Activated T-cell treated with anti-CD3 and anti-CD28 coated beads for 24 hours (primary cell): ENCODE data around the gene SHLD2.
"Not testable (repeated sequence)": the region's sequence is repeated elsewhere in the genome, so short reads cannot be mapped to it uniquely, and the experiment has no call there.

Experiments used
- DNase-seq: peaks from one replicate; pipeline ENCODE4 v3.0.0-alpha.2; 2020; ENCODE audit warnings: low read depth

The SHLD2 gene

DNA sequence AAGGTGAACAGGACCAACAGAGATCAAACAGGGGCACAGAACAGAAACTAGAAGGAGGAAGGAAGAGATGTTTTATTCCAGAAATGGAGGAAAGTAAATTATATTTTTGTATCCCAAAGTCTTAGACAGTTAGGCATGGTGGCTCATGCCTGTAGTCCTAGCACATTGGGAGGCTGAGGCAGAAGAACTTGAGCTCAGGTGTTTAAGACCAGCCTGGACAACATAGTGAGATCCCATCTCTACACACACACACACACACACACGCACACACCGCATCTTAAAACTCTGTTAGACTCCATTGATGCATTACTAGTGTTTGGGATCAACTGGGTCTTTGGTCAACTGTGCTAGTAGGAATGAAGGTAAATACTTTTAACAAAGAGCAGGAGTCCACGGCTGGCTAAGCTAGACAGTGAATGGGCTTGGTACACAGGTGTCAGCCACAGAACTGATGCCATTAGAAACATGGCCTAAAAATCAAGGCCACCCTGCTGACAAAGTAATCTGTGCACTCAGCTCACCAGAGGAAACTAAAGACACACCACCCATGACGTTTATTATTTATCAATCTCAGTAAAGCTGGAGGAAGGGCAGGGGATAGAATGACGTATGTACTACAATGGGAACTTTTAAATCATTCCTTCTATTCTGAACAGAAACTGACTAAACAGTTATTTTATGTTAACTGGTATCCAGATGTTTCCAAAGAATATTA is 11.3 kb upstream of the SHLD2 start:
- DNase-seq: not testable (repeated sequence)

DNA sequence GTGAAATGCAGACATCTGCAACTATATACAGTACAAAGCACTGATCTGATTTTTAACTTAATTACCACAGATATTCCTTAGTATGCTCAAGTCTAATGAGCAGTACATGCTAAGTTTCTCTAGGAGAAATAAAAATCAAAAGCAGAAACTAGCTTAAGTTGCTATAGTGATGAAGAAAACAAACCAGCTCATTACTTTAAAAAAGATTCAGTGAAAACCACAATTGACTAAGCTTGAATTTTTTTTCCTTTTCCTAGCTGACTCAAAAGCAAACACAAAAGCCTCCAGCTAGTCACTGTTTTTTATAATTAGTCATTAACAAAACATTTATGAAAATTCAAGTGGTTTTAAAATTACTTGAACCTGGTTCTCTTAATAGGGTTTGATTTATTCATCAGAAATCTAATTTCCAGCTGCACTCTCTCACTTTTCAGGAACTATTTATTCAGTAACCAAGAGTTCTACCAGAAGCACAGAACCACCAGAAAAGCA is 10.7 kb upstream of the SHLD2 start:
- not testable (repeated sequence) for DNase-seq

DNA sequence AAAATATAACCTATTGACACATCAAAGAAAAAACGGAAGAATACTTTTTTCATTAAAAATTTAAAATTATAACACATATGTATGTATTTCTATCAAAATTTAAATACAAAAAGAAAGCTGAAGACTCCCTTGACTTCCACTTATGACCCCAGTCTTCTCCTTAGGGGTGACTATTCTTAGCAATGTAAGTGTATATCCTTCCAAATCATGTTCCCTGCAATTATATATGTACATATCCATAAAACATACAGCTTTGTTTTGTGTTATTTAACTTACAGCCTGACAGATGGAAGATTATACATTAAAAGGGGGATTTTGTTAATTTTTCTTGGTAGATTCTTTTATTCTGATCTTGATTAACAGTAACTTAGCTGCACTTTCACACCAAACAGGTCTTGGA is 9.5 kb upstream of the SHLD2 start:
- no peak for DNase-seq

DNA sequence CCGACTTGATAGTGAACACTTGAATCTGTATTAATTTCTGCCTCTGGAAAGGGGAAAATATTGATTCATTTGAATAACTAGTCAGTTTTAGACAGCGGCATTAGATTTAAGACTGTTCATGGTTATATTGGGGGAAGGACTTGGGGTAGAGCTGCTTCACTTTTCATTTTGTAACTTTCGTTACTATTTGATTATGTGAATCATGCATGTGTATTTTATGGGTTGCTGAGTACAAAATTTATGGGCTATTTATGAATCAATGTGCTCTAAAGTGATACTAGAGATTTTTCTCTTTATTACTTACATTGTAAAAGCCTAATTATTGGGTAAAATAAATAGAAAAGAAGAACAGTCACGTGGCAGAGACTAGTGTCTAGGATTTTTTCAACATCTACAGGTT is 5.3 kb upstream of the SHLD2 start:
- DNase-seq: no peak

DNA sequence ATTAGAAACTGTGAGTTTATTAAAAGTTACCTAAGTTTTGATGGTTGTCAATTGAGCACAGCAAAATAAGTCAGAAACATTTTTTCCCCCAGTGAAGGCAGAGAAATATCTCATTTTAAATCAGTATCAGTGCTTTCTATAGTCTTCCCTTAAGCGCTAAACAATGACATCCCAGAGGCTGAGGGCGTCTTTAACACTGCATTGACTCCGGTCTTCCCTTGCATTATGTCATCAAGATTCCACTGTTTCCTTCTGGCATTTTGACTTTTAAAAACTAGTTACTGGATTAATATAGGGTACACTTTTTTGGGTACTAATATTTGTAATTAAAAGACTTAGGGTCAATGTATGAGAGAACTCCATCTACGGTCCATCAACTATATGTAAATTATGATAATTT is 4.2 kb upstream of the SHLD2 start:
- no peak for DNase-seq

DNA sequence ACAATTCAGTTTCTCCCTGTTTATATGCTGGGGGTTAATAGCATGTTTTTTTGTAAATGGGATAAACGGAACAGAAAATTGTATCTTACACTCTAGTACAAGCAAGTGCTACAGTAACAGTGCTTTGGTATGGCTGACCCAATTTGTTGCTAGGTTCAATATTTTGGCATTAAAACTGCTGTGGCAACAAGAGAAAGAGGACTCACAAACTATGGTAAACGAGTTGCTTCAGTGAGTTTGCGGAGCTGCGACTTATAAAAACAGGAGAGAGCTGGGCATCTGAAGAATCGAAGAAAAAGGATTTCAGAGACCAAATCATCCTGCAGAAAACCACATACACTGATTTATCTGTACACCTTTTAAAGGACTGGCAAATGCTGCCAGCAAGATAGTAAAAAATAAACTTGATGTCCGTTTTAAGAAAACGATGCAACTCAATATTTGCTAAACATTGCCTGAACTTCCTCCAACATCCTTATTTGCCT is 2.6 kb upstream of the SHLD2 start:
- DNase-seq: no peak

DNA sequence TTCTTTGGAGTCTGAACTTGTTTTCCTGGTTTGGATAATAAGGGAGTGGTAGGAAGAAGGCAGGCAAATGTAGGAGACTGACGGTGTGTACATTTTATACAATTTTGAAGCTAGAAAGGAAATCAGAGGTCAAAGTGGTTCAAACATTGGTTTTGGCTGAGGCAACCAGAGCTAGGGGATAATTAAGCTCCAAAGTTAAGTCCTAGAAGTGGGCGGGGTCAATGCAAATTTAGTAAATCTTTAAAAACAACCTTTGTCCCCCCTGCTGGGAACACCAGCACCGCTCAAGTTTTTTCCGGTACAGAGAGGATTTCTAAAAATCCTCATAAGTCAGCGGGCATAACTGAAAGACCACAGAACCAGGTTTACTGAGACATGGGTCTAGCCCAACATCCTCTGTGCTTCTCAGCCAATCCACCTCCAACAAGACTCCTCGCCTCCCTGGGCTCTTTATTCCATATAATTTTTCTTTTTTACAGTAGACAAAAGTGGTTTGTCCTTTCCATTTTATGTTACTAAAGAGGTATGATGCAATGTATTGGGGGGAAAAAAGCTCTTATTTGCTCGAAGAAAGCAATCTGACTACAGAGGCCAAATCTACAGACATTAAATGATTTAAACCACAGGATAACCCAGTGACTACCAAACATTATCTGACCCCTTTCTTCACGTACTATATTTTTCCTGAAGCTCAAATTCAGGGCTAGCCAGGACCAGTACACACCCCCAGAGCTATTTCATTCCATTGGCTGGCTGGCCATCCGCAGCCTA is 2.0 kb upstream of the SHLD2 start:
- DNase-seq: no peak

DNA sequence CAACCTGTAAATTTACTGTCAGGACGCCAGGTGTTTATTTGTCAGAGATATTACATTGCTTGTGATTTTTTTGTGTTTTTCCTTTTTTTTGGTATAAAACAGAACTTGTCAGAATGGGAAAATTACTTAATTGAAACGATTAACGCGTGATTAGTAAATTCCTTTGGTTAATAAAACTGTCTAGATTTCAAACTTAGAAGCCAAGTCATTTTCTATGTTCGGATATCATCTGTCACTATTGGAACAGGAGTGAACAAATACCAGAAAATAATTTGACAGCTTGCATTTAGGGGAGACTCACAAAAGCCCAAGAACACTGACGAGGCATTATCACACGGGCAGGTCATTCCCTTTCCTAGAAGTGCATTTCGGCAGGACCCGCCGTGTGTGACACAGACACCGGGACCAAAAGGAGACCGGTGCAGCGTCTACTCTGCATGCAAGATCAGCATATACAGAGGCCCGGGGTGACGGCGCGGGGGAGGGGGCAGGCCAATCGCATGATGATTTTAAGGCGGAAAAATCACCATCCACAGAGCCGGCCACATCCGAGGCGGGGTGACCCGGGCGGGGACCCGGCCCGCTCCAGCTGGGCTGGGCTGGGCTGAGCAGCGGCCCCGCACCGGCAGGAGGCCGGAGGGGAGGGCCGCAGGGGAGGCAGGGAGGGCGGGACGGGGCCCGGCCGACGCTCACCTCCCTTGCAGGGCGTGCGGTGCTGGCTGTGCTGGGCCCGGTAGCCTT is 1.2 kb upstream of the SHLD2 start:
- DNase-seq: peak; percentile 61

DNA sequence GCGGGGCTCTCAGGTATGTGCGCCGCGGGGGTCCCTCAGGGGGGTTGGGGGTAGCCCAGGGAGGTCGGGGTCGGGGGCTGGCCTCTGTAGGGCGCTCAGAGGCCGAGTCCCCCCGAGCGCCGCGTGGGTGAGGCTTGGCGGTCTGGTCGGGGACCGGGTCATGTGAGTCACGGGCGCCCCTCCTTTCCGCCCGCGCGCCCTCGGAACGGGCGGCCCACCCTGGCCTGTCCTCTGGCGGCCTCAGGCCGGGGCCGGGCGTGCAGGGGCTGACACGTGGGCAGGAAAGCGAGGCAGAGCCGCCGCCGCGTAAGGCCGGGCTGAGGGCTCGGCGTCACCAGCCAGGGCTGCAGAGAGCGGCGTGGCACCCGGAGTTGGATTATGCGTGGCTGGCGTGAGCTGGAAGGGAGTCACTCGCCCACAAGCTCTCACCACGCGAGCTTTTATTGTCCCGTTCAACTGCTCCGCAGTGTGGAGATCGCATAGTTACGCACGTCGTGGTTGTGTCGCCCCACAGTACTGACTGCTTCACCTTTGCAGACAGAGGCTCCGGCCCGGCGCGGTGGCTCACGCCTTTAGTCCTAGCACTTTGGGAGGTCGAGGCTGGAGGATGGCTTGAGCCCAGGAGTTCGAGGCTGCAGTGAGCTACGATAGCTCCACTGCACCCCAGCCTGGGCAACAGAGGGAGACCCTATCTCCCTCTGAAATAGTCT is 385 bp downstream of the SHLD2 start:
- peak; percentile 64 for DNase-seq

DNA sequence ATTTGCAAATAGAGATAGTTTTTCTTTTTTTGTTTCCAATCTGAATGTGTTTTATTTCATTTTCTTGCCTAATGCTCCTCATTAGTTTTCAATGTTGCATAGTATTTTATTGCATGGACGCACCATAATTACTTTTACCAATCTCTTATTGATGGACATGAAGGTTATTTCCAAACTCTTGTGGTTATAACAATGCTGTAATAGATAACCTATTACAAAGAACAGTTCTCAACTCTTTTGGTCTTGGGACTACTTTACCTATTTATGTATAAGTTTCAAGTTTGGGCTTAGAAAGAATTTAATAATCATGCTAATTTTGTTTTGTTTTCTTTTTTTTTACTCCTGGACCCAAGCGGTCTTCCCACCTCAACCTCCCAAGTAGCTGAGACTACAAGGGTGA is 7.0 kb downstream of the SHLD2 start:
- DNase-seq: no peak

DNA sequence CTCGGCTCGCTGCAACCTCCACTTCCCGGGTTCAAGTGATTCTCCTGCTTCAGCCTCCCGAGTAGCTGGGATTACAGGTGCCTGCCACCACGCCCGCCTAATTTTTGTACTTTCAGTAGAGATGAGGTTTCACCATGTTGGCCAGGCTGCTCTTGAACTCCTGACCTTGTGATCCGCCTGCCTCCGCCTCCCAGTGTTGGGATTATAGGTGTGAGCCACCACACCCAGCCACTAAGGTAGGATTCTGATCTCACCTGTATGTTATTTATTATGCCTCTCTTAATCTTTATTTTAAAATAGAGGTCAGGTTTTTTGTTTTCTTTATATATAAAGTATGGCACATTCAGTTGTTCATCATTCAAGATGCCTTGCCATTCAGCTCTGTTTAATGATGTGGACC is 9.7 kb downstream of the SHLD2 start:
- DNase-seq: not testable (repeated sequence)

DNA sequence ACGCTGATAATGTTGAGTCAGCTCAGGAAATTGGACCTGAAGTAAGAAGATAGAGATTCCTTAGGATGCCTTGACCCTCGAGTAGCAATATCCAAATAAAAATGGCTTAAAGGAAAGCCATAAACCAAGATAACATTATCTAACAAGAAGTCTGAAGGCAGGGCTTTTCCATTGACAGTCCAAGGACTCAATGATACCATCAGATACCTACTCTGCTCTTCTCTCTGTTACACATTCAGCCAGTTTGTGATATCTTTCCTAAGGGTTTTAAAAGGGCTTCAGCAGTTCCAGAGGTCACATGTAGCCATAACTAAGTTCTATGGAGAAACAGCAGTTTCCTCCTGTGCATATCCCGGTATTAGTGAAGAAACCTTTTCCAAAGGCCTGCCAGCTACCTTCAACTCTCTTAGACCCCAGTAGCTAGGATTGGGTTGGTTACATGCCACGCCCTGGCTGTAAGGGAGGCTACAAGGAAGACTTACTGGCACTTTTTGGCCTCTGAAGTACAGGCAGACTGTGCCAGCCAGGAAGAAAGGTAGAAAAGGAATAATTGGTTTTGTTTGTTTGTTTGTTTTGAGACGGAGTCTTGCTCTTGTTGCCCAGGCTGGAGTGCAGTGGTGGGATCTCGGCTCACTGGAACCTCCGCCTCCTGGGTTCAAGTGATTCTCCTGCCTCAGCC is 10.6 kb downstream of the SHLD2 start:
- no peak for DNase-seq

DNA sequence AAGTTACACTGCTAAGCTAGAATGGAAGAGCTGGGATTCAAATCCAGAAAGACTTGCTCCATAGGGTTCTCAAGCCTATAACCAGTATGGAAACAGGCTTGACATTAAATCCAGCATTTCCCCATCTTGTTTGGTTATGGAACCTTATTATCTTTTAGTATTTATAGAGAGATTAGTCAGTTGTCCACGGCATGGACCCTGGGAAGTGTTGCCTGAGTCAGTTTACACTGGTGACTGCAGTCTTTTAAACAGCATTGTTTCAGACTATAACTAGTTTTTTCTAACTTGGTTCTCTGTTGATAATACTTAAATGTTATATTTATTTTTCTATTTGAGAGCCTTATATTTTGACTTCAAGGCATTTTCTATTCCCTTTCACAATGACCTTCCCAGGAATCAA is 23.1 kb downstream of the SHLD2 start:
- not testable (repeated sequence) for DNase-seq

DNA sequence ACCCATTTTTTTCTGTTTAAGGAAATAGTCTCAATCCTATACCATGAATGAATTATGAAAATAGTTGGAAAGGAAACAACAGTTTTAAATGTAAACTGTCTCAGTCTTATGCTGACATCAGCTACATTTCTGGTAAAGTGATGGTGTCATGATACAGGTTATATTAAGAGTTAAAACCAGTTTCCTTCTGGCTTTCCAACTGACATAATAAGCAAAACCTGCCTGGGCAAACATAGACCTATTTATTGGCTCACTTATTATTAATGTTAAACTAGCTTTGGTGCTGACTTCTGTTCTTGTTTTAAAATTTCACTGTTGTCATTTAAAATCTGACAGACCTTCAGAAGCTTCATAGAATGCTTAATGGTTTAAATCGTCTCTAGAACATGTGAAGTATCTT is 24.0 kb downstream of the SHLD2 start:
- DNase-seq: not testable (repeated sequence)

DNA sequence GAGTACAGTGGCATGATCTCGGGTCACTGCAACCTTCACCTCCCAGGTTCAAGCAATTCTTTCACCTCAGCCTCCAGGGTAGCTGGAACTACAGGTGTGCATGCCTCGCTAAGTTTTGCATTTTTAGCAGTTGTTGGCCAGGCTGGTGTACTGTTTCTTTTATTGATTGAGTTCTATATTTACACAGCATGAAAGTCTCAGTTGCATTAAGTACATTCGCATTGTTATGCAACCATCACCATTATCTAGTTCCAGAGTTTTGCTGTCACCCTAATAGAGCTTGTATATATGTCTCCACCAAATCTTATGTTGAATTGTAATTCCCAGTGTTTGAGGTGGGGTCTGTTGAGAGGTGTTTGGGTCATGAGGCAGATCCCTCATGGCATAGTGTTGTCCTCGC is 28.3 kb downstream of the SHLD2 start:
- DNase-seq: not testable (repeated sequence)

DNA sequence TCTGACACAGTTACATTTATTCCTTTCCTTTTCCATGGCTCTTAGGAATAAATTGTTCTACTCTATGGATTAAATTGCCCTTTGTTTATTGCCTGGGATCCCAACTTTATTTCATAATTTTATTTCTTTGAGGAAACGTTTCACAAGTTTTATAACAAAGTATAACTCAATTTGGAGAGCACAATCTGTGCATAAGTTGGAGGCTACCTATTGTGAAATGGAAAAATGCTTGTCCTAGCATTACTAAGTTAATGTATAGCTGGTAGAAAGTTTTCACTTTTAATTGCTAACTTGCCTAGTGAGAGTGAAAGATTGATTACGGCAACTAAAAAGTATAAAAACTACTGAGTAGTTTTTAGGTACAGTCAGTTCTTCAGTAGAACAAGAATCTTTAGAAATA is 32.0 kb downstream of the SHLD2 start:
- not testable (repeated sequence) for DNase-seq

DNA sequence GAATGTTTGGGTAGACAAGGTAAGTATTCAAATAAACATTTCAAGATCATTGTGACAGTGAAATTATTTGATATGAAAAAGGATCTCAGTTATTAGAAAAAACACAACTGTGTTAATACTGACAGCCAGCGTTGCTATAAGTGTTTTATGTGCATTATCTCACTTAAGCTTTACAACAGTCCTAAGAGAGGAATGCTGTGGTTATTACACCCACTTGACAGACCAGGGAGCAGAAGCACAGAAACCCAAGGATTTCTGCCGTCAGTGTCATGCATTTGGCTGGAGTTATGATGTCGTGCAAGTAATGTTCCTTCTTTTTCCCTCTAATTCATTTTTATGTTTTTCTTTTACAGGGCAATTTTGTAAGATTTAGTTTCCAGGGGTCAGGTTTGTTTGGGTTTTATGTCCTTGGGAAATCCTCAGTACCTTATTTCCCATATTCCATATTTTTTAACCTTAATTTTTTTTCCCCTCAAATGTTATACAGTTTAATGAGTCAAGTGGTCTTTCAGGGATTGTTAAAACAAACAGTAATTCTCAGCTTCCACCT is 32.7 kb downstream of the SHLD2 start:
- DNase-seq: not testable (repeated sequence)

DNA sequence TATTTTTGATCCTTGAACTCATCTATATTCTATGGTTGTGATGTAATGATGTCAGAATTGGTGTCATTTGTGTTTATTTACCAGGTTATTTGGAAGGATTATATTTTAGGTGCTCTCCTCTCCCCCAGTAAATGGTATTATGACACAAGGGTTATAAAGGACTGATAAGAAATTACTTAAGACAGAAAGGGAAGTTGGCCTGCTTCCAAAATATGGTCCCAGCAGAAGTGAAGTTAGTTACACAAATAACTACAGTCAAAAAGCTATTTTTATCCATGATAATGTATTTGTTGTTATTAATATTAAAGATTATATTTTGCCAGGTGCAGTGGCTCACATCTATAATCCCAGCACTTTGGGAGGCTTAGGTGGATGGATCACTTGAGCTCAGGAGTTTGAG is 37.2 kb downstream of the SHLD2 start:
- DNase-seq: not testable (repeated sequence)

DNA sequence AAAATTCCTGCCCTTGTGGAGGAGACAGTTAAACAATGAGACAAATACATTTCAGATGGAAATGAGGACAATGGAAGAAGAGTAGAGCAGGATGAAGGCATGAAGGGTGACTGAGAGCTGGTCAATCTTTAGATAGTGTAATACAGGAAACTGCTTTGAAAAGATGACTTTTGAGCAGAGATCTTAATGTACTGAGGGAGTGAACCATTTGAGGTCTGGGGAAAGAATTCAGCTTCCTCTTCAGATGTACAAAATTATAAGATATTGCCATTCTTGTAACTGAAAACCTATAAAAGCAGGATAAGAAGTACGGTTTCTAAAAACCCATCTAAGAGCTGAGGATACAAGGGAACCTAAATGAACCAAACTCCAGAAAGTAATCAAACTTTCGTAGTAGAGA is 38.9 kb downstream of the SHLD2 start:
- not testable (repeated sequence) for DNase-seq

DNA sequence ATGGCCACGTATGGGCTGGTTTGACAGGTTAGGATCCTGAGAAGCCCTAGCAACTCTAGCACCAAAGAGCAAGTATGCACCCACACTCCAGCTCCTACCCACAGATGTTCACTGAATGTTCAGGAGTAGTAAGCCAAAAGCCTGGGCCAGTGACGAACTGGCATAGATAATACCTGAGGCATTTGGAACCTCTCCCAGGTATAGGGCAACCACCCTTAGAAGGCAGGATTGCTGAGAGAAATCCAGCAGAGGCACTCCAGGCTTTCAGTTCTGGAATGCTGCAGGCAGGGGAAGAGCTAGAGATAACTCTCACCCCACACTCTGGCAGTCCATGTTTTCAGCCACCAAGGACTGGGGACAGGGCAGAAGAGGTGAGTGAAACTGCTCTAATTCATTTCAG is 39.4 kb downstream of the SHLD2 start:
- not testable (repeated sequence) for DNase-seq

DNA sequence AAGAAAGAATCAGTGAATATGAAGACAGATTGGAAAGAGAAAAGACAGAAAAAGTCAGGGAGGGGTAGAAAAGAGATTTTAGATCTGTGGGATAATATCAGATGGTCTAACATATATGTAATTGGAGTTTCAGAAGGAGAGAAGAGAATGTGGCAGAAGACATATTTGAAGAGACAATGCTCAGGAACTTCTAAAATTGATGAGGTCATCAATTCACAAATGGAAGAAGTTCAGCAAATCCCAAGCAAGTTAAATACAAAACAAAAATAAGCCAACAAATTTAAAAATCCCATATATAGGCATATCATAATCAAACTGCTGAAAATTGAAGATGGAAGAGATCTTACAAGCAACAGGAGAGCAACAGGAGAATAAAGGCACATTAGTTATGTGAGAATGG is 42.5 kb downstream of the SHLD2 start:
- not testable (repeated sequence) for DNase-seq
